ENCODE data around the gene TUT7.

The TUT7 gene

DNA sequence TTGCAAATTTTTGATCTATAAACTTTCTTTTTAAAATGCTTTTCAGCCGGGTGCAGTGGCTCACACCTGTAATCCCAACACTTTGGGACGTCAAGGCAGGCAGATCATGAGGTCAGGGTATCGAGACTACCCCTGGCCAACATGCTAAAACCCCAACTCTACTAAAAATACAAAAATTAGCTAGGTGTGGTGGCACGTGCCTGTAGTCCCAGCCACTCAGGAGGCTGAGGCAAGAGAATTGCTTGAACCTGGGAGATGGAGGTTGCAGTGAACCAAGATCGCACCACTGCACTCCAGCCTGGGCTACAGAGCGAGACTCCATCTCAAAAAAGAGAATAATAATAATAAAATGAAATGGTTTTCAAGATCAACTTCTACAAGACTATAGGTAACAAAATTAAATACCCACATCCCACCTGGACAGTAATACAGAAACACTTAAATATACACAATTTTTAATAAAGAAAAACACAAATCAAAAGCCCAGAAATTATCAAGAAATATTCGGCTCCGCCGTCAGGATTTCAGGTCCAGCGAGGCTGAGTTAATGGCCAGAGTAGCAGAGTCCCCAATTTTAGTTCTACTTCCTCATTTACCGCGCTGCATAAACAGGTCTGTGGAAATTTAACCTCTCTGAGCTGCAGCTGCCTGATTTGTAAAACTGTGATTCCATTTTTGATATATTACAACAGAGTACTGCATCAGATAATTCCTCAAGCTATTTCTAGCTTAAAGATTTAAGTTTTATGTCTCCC is 4.0 kb downstream of the TUT7 start:
- no peak for DNase-seq (ENCODE audit: low read depth)
- no peak overlapping the region for H3K4me3 ChIP-seq (ENCODE audit: low read depth, low read length)
- TF ChIP-seq, protein P1, sequence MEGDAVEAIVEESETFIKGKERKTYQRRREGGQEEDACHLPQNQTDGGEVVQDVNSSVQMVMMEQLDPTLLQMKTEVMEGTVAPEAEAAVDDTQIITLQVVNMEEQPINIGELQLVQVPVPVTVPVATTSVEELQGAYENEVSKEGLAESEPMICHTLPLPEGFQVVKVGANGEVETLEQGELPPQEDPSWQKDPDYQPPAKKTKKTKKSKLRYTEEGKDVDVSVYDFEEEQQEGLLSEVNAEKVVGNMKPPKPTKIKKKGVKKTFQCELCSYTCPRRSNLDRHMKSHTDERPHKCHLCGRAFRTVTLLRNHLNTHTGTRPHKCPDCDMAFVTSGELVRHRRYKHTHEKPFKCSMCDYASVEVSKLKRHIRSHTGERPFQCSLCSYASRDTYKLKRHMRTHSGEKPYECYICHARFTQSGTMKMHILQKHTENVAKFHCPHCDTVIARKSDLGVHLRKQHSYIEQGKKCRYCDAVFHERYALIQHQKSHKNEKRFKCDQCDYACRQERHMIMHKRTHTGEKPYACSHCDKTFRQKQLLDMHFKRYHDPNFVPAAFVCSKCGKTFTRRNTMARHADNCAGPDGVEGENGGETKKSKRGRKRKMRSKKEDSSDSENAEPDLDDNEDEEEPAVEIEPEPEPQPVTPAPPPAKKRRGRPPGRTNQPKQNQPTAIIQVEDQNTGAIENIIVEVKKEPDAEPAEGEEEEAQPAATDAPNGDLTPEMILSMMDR (IDR thresholded peaks at IDR 0.05; ENCODE audit: low read depth, low read length, missing control alignments): no peak
- in situ Hi-C loops (cut with HindIII; ENCODE audit: low sequenced_read_pairs): no loop called here

DNA sequence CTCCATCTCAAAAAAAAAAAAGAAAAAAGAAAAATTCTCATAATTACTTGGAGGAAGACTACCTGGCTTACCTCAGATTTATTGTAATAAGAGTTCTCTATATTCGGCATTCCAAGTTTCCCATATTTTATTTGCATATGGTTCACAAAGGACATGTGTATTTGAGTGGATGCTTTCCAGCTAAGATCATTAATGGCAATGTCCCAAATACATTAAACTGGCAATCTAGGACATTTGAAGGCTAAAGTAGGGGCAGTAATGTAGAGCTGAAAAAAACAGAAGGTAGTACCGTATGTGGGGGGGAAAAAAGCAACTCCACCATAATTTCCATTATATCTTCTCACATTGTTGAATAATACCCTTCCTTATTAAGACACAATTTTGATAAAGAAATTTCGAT is 4.9 kb downstream of the TUT7 start:
- in situ Hi-C loops (cut with HindIII; ENCODE audit: low sequenced_read_pairs): no loop called here
- no peak overlapping the region for H3K4me3 ChIP-seq (ENCODE audit: low read depth, low read length)
- TF ChIP-seq, protein P1 (IDR thresholded peaks at IDR 0.05; ENCODE audit: low read depth, low read length, missing control alignments): no peak
- no peak for DNase-seq (ENCODE audit: low read depth)

DNA sequence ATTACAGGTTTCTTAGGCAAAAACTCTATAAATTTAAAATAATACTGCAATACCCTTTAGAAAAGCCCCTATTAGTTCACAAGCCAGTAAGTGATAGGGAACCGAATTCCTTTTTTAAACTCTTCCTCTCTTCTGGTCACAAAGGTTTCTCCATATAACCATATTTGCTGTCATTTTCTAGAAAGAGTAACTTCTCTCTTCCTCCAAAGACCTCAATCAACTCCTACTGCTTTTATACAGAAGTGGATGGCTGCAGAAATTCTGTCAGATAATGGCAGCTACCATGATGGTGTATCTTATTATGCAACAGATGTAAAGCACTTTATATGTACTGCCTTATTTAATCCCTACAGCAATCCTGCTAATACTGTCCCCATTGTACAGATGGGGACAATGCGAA is 6.2 kb downstream of the TUT7 start:
- no peak overlapping the region for H3K4me3 ChIP-seq (ENCODE audit: low read depth, low read length)
- in situ Hi-C loops (cut with HindIII; ENCODE audit: low sequenced_read_pairs): no loop called here
- DNase-seq (ENCODE audit: low read depth): no peak
- TF ChIP-seq, protein P1 (IDR thresholded peaks at IDR 0.05; ENCODE audit: low read depth, low read length, missing control alignments): no peak

DNA sequence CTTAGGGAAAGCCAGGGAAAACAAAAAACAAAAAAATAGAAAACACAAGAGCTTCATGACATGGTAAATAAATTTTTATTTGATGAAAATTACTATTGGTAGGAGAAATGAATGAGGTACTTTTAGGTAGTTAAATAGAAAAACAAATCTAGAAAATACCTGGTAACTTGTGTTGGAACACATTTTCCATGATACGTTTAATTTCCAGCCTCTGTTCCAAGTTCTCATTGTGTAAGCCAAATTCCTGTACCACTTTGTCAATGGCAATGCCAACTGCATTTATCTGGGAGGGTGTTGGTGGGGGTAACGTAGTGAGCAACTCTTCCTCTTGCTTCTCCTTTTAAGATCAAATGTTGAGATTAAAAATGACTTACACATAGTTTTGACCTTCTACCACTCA is 9.4 kb downstream of the TUT7 start:
- in situ Hi-C loops (cut with HindIII; ENCODE audit: low sequenced_read_pairs): no loop called here
- TF ChIP-seq, protein P1 (IDR thresholded peaks at IDR 0.05; ENCODE audit: low read depth, low read length, missing control alignments): no peak
- no peak for DNase-seq (ENCODE audit: low read depth)
- H3K4me3 ChIP-seq (ENCODE audit: low read depth, low read length): no peak overlapping the region

DNA sequence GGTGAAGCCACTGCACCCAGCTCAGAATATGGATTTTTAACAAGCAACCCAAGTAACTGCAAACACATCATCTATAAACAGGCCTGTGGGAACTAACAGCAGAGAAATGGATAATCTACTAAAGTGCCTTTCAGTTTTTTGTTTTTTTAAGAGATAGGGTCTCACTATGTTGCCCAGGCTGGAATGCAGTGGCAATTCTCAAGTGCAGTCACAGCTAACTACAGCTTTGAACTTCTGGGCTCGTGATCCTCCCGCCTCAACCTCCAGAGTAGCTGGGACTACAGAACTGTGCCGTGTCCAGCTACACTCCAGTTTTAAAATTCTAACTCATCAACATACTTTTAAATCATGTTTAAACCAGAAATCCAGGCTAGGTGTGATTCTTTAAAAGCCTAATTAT is 11.9 kb downstream of the TUT7 start:
- no peak for DNase-seq (ENCODE audit: low read depth)
- TF ChIP-seq, protein P1 (IDR thresholded peaks at IDR 0.05; ENCODE audit: low read depth, low read length, missing control alignments): no peak
- no peak overlapping the region for H3K4me3 ChIP-seq (ENCODE audit: low read depth, low read length)
- in situ Hi-C loops (cut with HindIII; ENCODE audit: low sequenced_read_pairs): no loop called here

- H3K4me3 ChIP-seq (ENCODE audit: low read depth, low read length): no peak overlapping the region
- no peak for DNase-seq (ENCODE audit: low read depth)
- TF ChIP-seq, protein P1 (IDR thresholded peaks at IDR 0.05; ENCODE audit: low read depth, low read length, missing control alignments): no peak
- in situ Hi-C loops (cut with HindIII; ENCODE audit: low sequenced_read_pairs): no loop called here
Measured at GRCh38 chr9:86341007-86341491, 13.2 kb downstream of the TUT7 start.

All from astrocyte of the cerebellum (primary cell).